Measurements from ENCODE around the gene SIRT7.

GRCh38 chr17:81924557-81925532 is 6.9 kb upstream of the SIRT7 start:
- TF ChIP-seq, protein P1, sequence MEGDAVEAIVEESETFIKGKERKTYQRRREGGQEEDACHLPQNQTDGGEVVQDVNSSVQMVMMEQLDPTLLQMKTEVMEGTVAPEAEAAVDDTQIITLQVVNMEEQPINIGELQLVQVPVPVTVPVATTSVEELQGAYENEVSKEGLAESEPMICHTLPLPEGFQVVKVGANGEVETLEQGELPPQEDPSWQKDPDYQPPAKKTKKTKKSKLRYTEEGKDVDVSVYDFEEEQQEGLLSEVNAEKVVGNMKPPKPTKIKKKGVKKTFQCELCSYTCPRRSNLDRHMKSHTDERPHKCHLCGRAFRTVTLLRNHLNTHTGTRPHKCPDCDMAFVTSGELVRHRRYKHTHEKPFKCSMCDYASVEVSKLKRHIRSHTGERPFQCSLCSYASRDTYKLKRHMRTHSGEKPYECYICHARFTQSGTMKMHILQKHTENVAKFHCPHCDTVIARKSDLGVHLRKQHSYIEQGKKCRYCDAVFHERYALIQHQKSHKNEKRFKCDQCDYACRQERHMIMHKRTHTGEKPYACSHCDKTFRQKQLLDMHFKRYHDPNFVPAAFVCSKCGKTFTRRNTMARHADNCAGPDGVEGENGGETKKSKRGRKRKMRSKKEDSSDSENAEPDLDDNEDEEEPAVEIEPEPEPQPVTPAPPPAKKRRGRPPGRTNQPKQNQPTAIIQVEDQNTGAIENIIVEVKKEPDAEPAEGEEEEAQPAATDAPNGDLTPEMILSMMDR (conservative IDR thresholded peaks at IDR 0.05 in 1 of 2, IDR thresholded peaks at IDR 0.05 in 1 of 2; ENCODE audit: low read depth in 1 of 2, low read length in 2 of 2), result no peak
- no peak for TF ChIP-seq EZH2 (IDR thresholded peaks at IDR 0.05; ENCODE audit: low read length, missing control alignments)

All from fibroblast of lung (primary cell).